VCaP (cell line): ENCODE results near the gene UNKL.
A peak's percentile ranks its signal among the peaks of the same experiment; 100 is the strongest.

Source experiments
- H3K27ac ChIP-seq: fragments of 450-650 bp; 2 replicates; pipeline ENCODE4 v1.5.1; 2017
- TF ChIP-seq, protein P1 (sequence below): fragments of 450-650 bp; conservative IDR thresholded peaks from 2 replicates; pipeline ENCODE4 v1.5.1; 2017; ENCODE audit warnings: mild to moderate bottlenecking, moderate library complexity

The UNKL gene

DNA sequence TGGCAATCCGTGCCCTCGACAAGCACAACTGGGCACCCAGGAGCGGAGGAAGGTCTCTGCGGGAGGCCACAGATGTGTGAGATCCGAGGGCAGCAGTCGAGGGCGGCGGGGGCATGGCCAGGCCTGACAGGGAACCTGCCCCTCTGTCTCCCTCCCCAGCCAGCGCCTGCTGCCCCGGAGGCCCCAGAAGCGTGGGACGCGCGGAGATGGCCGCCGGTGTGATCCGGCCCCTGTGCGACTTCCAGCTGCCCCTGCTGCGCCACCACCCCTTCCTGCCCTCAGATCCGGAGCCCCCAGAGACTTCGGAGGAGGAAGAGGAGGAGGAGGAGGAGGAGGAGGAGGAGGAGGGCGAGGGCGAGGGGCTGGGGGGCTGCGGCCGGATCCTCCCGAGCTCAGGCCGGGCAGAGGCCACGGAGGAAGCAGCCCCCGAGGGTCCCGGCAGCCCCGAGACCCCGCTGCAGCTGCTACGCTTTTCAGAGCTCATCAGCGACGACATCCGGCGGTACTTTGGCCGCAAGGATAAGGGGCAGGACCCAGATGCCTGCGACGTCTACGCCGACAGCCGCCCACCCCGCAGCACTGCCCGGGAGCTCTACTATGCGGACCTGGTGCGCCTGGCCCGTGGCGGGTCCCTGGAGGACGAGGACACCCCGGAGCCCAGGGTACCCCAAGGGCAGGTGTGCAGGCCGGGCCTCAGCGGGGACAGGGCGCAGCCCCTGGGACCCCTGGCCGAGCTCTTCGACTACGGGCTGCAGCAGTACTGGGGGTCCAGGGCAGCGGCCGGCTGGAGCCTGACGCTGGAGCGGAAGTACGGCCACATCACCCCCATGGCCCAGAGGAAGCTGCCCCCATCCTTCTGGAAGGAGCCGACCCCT, 18.1 kb upstream of the UNKL start:
- peak overlapping the region; percentile 91; the same call in 1 of the 2 replicates for H3K27ac ChIP-seq
- TF ChIP-seq, protein P1, sequence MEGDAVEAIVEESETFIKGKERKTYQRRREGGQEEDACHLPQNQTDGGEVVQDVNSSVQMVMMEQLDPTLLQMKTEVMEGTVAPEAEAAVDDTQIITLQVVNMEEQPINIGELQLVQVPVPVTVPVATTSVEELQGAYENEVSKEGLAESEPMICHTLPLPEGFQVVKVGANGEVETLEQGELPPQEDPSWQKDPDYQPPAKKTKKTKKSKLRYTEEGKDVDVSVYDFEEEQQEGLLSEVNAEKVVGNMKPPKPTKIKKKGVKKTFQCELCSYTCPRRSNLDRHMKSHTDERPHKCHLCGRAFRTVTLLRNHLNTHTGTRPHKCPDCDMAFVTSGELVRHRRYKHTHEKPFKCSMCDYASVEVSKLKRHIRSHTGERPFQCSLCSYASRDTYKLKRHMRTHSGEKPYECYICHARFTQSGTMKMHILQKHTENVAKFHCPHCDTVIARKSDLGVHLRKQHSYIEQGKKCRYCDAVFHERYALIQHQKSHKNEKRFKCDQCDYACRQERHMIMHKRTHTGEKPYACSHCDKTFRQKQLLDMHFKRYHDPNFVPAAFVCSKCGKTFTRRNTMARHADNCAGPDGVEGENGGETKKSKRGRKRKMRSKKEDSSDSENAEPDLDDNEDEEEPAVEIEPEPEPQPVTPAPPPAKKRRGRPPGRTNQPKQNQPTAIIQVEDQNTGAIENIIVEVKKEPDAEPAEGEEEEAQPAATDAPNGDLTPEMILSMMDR: no peak

DNA sequence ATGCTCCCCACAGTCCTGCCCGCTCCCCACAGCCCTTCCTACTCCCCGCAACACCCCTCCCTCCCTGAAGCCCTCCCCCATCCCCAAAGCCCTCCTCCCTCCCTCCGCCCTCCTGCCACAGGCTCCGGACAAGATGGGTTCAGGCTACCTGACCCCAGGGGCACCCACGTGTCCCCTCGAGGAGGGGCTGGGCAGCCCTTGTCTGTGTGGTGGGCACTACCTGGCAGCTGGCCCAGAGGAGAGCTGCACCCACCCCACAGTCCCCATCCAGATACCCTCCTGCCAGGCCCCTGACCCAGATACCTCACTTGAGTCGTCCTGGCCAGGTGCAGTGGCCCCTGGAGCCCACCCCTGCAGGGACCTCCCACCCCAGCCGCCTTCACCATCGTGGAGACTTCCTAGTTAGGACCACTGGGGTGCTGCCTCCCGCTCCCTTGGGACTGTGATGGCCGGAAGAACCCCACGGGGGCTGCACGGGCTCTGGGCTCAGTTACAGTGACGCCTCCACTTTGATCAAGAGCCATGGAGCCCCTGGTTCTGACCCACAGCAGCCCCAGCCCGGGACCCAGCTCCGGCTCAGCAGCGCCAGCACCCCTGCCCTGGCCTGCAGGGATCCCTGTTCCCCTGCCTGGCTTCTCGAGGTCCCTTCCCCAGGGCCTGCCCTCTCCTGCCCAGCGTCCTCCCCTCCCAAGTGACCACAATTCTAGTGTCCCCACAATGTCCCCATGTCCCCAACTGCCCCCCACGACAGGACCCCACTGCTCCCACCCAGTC, 17.2 kb upstream of the UNKL start:
- H3K27ac ChIP-seq: peak overlapping the region; percentile 91
- TF ChIP-seq, protein P1: no peak

DNA sequence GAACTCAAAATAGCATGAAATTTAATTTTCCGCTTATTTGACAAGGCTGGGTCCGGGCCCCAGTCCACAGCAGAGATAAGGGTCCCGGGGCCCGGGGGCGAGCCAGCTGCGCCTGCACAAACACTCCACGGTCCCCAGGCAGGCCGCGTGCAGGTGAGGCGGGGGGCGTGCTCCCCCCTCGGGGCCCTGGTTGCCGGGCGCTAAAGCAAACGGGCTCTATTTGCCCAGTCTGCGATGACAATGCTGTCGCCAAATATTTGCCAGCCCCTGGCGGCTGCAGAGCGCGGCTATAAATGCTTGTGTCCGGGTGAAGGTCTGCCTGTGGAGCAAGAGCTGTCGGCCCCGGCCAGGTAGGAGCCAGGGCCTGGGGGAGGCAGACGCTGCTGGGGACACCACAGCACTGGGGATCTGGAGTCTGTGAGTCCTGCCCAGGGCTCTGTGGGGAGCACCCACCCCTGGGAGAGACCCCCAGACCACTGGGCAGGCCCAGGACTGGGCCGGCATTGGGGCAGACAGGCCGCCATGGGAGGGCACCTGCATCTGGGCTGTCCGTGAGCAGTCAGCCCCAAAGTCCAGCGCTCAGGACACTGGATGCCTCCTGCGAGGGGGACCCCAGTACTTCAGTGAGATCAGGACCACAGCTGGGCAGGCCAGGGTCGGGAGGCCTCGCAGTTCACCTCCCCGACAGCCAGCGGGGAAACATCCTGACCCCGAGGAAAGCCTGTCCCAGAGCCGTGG, 16.4 kb upstream of the UNKL start, which contains the start of gene PERCC1:
PERCC1 (plus strand) TSS at position 320 of the 738 bp plus-strand sequence. CDS start 1,516 bp downstream, outside the sequence.
- peak within 1 kb of the TSS; percentile 91 for H3K27ac ChIP-seq
- TF ChIP-seq, protein P1: peak; percentile 22; the same call in 1 of the 2 replicates

DNA sequence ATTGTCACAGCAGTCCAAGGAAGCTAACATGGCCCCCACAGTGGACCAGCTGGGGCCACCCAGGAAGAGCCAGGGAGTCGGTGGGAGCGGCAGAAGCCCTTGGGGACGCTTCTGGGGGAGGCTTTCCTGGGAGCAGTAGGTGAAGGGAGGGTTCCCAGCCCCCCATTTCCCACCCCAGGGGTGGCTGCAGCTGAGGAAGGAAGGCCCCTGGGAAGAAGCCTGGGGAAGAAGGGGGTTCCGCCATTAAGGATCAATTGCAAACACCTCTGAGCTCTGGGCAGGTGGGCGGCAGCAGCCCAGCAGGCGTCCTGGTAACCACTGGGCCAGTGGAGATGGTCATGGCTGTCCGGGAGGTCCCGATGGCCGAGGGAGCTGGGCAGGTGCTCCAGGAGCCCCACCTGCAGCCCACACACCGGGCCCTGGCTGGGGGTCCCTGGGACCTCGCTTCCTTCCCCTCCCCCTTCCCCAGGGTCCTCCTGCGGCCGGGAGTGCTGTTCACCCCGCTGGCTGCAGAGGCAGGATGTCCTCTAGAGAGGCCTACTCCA, 15.8 kb upstream of the UNKL start:
- peak overlapping the region; percentile 91 for H3K27ac ChIP-seq
- TF ChIP-seq, protein P1: no peak

DNA sequence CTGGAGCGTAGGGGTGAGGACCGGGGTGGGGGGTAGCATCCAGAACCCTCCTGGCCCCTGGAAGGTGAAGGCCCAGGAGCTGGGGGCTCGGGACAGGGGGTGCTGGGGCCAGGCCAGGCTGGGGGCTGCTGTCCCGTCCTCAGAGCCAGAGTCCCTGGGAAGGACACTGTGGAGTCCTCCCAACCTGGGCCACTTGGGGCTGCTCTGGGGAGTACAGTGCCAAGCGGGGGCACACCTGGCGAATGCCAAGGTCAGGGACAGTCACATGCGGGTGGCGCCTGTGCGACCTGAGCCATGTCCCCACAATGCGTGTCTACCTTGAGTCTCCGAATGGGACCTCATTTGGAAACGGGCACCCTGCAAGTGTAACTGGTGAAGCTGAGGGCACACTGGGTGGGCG, 15.1 kb upstream of the UNKL start:
- H3K27ac ChIP-seq: peak overlapping the region; percentile 91
- TF ChIP-seq, protein P1: no peak

DNA sequence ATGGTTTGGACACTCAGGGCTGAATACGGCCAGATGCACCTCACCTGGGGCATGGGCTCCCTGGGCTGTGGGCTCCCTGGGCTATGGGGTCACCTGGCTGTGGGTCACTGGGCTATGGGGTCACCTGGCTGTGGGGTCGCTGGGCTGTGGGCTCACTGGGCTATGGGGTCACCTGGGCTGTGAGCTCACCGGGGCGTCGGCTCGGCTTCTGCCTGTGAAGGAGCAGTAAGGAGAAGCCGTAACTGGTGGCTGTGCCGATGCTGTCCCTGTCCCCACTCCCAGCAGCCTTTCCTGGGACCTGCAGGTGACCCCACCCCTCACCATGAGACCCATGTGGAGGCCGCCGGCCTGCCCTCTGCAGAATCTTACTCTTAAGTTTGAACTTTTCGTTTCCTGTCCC, 14.5 kb upstream of the UNKL start:
- H3K27ac ChIP-seq: peak overlapping the region; percentile 91; the same call in 1 of the 2 replicates
- TF ChIP-seq, protein P1: no peak
